ENCODE results near the gene SGCA. TPM values are rescaled to one million over a fixed set of nuclear protein-coding genes. Genes with fewer than 3 reads are reported as not detected.

Gene SGCA
- polyA plus RNA-seq, 1 donor: 0.80 TPM

- no peak for DNase-seq
Observed at GRCh38 chr17:50181591-50182560, 16.1 kb downstream of the SGCA start.

GRCh38 chr17:50182783-50183420 lies 17.1 kb downstream of the SGCA start:
- no peak for DNase-seq

DNA sequence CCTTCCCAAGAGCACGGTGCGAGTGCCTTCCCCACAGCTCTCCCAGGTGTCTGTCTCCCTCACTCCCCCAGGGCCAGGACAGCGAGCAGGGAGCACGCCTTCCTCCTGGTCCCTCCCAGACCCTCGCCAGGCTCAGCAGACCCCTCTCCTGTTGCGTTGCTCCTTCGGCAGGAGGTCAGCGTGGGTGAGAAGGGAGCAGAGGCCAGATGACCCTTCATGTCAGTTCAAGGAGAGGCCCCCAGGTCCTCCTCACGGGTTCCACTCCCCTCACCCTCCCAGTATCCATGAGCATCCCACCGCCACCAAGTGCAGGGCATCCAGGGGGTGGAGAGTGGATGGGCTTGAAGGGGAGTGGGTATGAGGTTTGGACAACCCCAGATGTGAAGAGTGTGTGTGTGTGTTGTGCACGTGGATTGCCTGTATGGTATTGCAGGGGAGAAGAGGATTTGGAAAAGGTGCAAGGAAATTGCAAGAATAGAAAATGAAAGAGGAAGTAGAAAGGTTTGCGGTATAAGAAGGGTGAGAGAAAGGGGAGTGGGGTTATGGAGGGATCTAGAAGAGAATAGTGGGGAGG lies 17.7 kb downstream of the SGCA start:
- DNase-seq: no peak

DNA sequence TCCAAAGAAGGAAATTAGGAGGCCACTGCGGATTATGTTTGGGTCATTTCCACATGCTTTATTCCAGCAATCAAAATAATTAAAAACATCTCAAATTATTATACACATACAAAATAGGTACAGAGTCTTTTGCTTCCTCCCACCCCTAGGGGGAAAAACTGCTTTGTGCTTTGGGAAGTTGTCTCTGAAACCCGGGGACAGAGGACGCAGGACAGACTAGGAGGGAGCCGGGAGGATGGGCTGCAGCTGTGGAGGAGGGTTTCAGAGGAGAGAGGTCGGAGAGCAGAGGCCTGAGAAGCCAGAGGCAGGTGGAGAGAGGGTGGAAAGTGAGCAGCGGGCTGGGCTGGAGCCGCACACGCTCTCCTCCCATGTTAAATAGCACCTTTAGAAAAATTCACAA lies 18.3 kb downstream of the SGCA start:
- no peak for DNase-seq

DNA sequence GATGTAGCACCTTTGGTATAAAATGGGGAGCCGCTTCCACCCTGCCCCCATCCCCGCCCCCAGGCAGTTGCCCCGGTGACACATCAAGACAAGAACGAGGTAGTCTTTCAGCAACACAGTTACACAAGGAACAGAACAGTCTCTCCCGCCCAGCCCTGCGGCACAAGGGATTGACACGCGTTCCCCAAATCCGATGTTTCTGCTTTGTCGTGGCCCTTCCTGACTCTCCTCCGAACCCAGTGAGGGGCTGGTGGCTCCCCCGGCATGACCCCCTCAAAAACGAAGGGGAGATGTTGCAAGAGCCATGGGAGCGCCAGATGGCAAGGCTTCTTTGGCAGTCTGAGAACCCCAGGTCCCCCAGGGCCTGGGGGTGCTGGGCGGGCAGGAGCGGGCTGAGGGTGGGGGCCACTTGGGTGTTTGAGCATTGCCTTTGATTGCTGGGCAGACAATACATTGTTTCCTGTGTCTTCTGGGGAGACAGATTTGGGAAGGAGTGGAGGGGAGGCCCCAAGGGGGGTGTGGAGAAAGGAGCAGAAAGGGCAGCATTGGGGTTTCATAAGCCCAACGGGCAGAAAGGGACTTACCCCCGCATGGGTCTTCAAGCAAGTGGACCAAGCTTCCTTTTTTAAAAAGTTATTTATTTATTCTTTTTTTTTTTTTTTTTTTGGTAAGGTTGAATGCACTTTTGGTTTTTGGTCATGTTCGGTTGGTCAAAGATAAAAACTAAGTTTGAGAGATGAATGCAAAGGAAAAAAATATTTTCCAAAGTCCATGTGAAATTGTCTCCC lies 19.0 kb downstream of the SGCA start:
- DNase-seq: no peak

- no peak for DNase-seq
Observed at GRCh38 chr17:50185631-50186471, 20.0 kb downstream of the SGCA start.

DNA sequence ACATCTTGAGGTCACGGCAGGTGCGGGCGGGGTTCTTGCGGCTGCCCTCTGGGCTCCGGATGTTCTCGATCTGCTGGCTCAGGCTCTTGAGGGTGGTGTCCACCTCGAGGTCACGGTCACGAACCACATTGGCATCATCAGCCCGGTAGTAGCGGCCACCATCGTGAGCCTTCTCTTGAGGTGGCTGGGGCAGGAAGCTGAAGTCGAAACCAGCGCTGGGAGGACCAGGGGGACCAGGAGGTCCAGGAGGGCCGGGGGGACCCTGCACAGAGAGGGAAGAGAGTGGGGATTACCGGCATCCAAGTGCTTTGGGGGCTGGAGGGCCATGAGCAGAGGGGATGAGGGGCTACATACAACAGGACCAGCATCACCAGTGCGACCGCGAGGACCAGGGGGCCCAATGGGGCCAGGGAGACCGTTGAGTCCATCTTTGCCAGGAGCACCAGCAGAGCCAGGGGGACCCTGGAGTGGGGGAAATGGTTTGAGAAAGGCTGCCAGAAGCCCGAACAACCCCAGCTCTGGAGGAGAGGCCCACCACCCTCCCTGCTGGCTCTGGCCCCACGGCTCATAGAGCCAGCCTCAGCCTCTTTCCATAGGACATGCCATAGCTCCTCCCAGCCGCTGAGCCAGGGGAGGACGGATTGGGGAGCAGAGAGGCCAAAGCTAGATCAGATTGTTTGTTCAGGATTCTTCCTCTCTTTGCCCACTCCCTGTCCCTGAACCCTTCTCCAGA lies 21.0 kb downstream of the SGCA start:
- DNase-seq: no peak

- no peak for DNase-seq
Observed at GRCh38 chr17:50187394-50187725, 21.6 kb downstream of the SGCA start.

DNA sequence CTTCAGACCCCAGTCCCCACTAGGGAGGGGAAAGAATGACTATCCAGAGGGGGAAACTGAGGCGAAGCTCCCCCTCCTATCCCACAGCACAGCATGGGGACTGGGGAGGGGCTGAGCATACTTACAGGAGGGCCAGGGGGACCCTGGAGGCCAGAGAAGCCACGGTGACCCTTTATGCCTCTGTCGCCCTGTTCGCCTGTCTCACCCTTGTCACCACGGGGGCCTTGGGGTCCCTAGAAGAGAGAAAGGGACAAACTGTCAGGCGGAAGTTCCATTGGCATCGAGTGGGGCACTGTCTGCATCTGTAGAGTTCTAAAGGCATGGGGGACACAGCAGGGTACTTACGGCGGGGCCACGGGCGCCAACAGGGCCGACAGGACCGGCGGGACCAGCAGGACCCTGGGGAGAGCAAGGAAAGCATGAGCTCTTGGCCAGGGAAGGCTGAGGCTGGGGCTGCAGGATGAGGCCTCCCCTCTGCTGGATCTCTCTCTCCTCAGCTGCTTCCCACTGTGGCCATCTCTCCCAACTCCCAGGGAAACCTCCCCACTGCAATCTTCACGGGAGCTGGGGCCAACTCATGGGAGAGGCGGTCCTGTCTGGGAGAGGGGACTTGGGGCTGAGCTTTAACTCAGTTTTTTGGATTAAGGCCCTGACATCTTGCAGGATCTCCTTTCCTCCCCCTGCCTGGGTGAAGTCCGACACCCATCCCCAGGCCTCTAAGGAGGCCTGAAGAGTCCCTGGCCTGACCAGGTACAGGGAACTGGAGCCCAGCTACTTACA lies 22.1 kb downstream of the SGCA start:
- DNase-seq: no peak

- no peak for DNase-seq
Observed at GRCh38 chr17:50188531-50188920, 22.7 kb downstream of the SGCA start.

DNA sequence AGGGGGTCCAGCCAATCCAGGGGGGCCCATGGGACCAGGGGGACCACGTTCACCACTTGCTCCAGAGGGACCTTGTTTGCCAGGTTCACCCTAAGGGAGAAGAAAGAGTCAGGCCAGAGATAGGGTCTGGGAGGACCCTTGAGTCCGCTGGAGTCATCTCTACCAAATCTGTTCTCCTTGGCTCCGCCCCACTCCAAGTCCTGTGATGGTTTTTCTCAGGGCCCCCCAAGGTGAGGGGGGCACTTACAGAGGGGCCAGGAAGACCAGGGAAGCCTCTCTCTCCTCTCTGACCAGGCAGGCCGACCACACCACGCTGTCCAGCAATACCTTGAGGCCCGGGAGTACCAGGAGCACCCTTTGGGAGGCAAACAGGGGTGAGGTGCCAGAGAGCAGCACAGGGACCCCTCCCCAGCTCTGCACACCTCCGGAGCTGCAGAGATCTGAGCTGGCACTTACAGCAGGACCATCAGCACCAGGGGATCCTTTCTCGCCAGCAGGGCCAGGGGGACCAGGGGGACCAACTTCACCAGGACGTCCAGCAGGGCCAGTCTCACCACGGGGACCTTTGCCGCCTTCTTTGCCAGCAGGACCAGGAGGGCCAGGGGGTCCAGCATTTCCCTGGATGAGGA lies 23.2 kb downstream of the SGCA start:
- DNase-seq: no peak

- DNase-seq: no peak
Observed at GRCh38 chr17:50189550-50190292, 23.9 kb downstream of the SGCA start.

DNA sequence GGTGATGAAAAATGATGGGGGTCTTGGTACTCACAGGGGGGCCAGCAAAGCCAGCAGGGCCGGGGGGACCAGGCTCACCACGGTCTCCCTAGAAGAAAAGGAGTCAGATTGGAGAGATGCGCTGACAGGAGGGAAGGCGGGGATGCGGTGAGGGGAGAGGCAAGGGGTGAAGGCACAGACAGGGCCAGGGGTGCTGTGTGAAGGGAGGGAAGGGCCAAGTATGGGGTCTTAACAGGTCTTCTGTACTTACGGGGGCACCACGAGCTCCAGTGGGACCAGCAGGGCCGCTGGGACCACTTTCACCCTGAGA lies 24.4 kb downstream of the SGCA start:
- no peak for DNase-seq

- no peak for DNase-seq
Observed at GRCh38 chr17:50190603-50191358, 25.0 kb downstream of the SGCA start.

GRCh38 chr17:50191359-50192143 lies 25.7 kb downstream of the SGCA start:
- DNase-seq: no peak

GRCh38 chr17:50192144-50192617 lies 26.4 kb downstream of the SGCA start:
- DNase-seq: no peak
